Fibroblast of lung (primary cell): ENCODE results near the gene VTI1A.

Experiments
- CTCF ChIP-seq, 2 donors: IDR thresholded peaks in 1 of 2; conservative IDR thresholded peaks in 1 of 2; 1 replicate in 1 of 2; 2 replicates in 1 of 2; pipeline ENCODE4 v1.5.1; 2011 to 2012; ENCODE audit warnings: low read length in 2 of 2, control low read depth in 1 of 2, inconsistent platforms in 1 of 2, low read depth in 1 of 2, mild to moderate bottlenecking in 1 of 2
- EZH2 ChIP-seq: IDR thresholded peaks from 2 replicates; pipeline ENCODE4 v1.5.1; 2012; ENCODE audit warnings: low read length, control low read depth, mild to moderate bottlenecking; ENCODE audit errors: missing control alignments

GRCh38 chr10:112851181-112851580 lies 404.2 kb downstream of the VTI1A start:
- TF ChIP-seq CTCF (conservative IDR thresholded peaks at IDR 0.05 in 1 of 2, IDR thresholded peaks at IDR 0.05 in 1 of 2; ENCODE audit: low read depth in 1 of 2, low read length in 2 of 2) (no peak), EZH2 (no peak)
